Panc1 (cell line): ENCODE measurements around the gene CREB3L2. TPM values are rescaled to one million over a fixed set of nuclear protein-coding genes. Genes with fewer than 3 reads are reported as not detected.
"Not testable (repeated sequence)": the region's sequence is repeated elsewhere in the genome, so short reads cannot be mapped to it uniquely, and the experiment has no call there.

Experiments
- ATAC-seq: fragments of 200-7000 bp; cut with Tn5 transposase; 2 replicates; pipeline ENCODE4 v1.9.1; 2020; ENCODE audit warnings: mild to moderate bottlenecking, moderate library complexity
- BruUV-seq: library from RNA; stranded (reverse); fragments of 400-500 nt; replicated peaks from 2 replicates; lab custom pipeline; 2021; lab: Mats Ljungman, UMichigan
- CTCF ChIA-PET: fragments of 300-600 bp; sonication (Branson Sonifier 250); formaldehyde crosslinking; loops from one replicate; lab custom pipeline; 2022; ENCODE audit warnings: antibody characterized with exemption; lab: Charles Lee
- POLR2A ChIA-PET: fragments of 300-600 bp; sonication (Branson Sonifier 250); formaldehyde crosslinking; loops from one replicate; lab custom pipeline; 2022; ENCODE audit warnings: antibody characterized with exemption; lab: Charles Lee
- DNase-seq: peaks from one replicate; pipeline ENCODE4 v3.0.0-alpha.2; 2010; ENCODE audit warnings: low read depth, low spot score
- H3K27ac ChIP-seq: 2 replicates; pipeline ENCODE4 v1.5.1; 2011; ENCODE audit warnings: mild to moderate bottlenecking, low read length, inconsistent platforms
- H3K27me3 ChIP-seq: fragments of 200-500 bp; sonication (Bioruptor generic); 2 replicates; pipeline ENCODE4 v1.6.0; 2014; ENCODE audit warnings: low read length, inconsistent platforms; ENCODE audit not compliant: control insufficient read depth, insufficient read depth
- H3K36me3 ChIP-seq: fragments of 200-500 bp; sonication (Bioruptor generic); 2 replicates; pipeline ENCODE4 v1.5.1; 2014; ENCODE audit warnings: inconsistent platforms, mild to moderate bottlenecking, low read length, moderate library complexity; ENCODE audit not compliant: control insufficient read depth, insufficient read depth
- H3K4me1 ChIP-seq: 2 replicates; pipeline ENCODE4 v1.5.1; 2011; ENCODE audit warnings: inconsistent platforms, mild to moderate bottlenecking, low read length, moderate library complexity; ENCODE audit not compliant: control insufficient read depth, insufficient read depth
- H3K4me3 ChIP-seq, 2 experiments: 2 replicates each; pipeline ENCODE4 v1.5.1; 2011 to 2012; ENCODE audit warnings: low read depth in 2 of 2, low read length in 2 of 2, mild to moderate bottlenecking in 2 of 2, inconsistent platforms in 1 of 2, moderate library complexity in 1 of 2
- H3K9me3 ChIP-seq: fragments of 200-500 bp; sonication (Bioruptor generic); 2 replicates; pipeline ENCODE4 v1.5.1; 2014; ENCODE audit warnings: low read depth, mild to moderate bottlenecking, inconsistent platforms, low read length, moderate library complexity; ENCODE audit not compliant: control insufficient read depth, insufficient read depth
- CTCF ChIP-seq: fragments of 450-650 bp; IDR thresholded peaks from 2 replicates; pipeline ENCODE4 v1.5.1; 2017; ENCODE audit warnings: mild to moderate bottlenecking
- POLR2AphosphoS5 ChIP-seq: IDR thresholded peaks from 2 replicates; pipeline ENCODE4 v1.6.1; 2012; ENCODE audit warnings: mild to moderate bottlenecking, low read depth, low read length, moderate library complexity
- REST ChIP-seq, 2 experiments: IDR thresholded peaks; 2 replicates each; pipeline ENCODE4 v1.6.1; 2011 to 2012; ENCODE audit warnings: low read depth in 2 of 2, control low read depth in 1 of 2, low read length in 1 of 2, mild to moderate bottlenecking in 1 of 2, moderate library complexity in 1 of 2; ENCODE audit not compliant: insufficient read depth in 1 of 2
- SIN3A ChIP-seq: IDR thresholded peaks from 2 replicates; pipeline ENCODE4 v1.6.1; 2012; ENCODE audit warnings: low read depth, mild to moderate bottlenecking, low read length, moderate library complexity, borderline replicate concordance; ENCODE audit not compliant: insufficient read depth
- TCF7L2 ChIP-seq: IDR thresholded peaks from 2 replicates; pipeline ENCODE4 v1.6.1; 2011; ENCODE audit warnings: mild to moderate bottlenecking, low read depth, low read length, inconsistent platforms
- in situ Hi-C: cut with HindIII; loops from 2 replicates; pipeline ENCODE4 v1.10.0; 2016; ENCODE audit warnings: low sequenced_read_pairs, low pct_unique_long_range_greater_than_20kb
- intact Hi-C: fragments of 100-400 bp; cut with micrococcal nuclease; formaldehyde crosslinking; loops from one replicate; pipeline ENCODE4 v1.10.0; 2022; ENCODE audit not compliant: unreplicated experiment
- total RNA-seq: library from RNA; stranded (reverse); gene quantifications from one replicate; pipeline ENCODE4 v1.2.1, GENCODE V29; 2021; ENCODE audit not compliant: unreplicated experiment

CREB3L2 gene
- total RNA-seq, 1 experiment from 2014 or later: 22.7 TPM

- intact Hi-C loops (no loop called here), in situ Hi-C loops (no loop called here)
- H3K27ac ChIP-seq: no peak overlapping the region
- CTCF ChIA-PET: no interaction called here
- DNase-seq (no peak), ATAC-seq (no peak)
- H3K27me3 ChIP-seq: no peaks in the 10 kb centered on the region
- H3K36me3 ChIP-seq: no peaks in the 10 kb centered on the region
- H3K4me1 ChIP-seq: 0 out of 2 replicates have a peak, but pooled peaks cover 5% of the 10 kb centered on the region
- TF ChIP-seq CTCF (no peak), SIN3A (no peak), TCF7L2 (no peak), POLR2AphosphoS5 (no peak), REST (IDR thresholded peaks at IDR 0.05; ENCODE audit: insufficient read depth in 1 of 2, low read depth in 2 of 2, low read length in 1 of 2) (no peak)
- H3K9me3 ChIP-seq: no peaks in the 10 kb centered on the region
- no TSS peak for BruUV-seq
- POLR2A ChIA-PET: no interaction called here
- no peak overlapping the region for H3K4me3 ChIP-seq
Measured at GRCh38 chr7:137983323-137984008, 18.4 kb downstream of the CREB3L2 start.

GRCh38 chr7:137982394-137982793 is 19.5 kb downstream of the CREB3L2 start:
- POLR2A ChIA-PET, H3K9me3 ChIP-seq, intact Hi-C loops, H3K36me3 ChIP-seq, DNase-seq, H3K4me1 ChIP-seq, H3K27me3 ChIP-seq, H3K27ac ChIP-seq, in situ Hi-C loops, BruUV-seq, ATAC-seq, CTCF ChIA-PET, H3K4me3 ChIP-seq: not testable (repeated sequence)

- Histone ChIP-seq H3K27ac (no peak overlapping the region), H3K36me3 (no peaks in the 10 kb centered on the region), H3K4me1 (peaks cover 7% of the 10 kb centered on the region; the same call in 1 of the 2 replicates), H3K9me3 (no peaks in the 10 kb centered on the region), H3K4me3 (no peak overlapping the region), H3K27me3 (no peaks in the 10 kb centered on the region)
- no peak for TF ChIP-seq POLR2AphosphoS5
- TF ChIP-seq REST (IDR thresholded peaks at IDR 0.05; ENCODE audit: insufficient read depth in 1 of 2, low read depth in 2 of 2, low read length in 1 of 2): no peak
- no peak for TF ChIP-seq TCF7L2
- no peak for TF ChIP-seq CTCF
- TF ChIP-seq SIN3A: no peak
- in situ Hi-C loops (no loop called here), intact Hi-C loops (no loop called here)
- BruUV-seq: no TSS peak
- ATAC-seq (no peak), DNase-seq (no peak)
- ChIA-PET CTCF (no interaction called here), POLR2A (no interaction called here)
Measured at GRCh38 chr7:137981668-137982067, 20.2 kb downstream of the CREB3L2 start.
